ENCODE data around the gene TBC1D5.

- no peak for TF ChIP-seq CTCF (IDR thresholded peaks at IDR 0.05 in 8 of 11, conservative IDR thresholded peaks at IDR 0.05 in 3 of 11)
- TF ChIP-seq POLR2A (IDR thresholded peaks at IDR 0.05) = no peak
- no peak for TF ChIP-seq POLR2AphosphoS5 (IDR thresholded peaks at IDR 0.05)
Observed at GRCh38 chr3:17562845-17563244, 179.6 kb downstream of the TBC1D5 start.
